Mesendoderm (in vitro differentiated cells): ENCODE results near the gene IQCH.

Source experiments
- DNase-seq: peaks from one replicate; pipeline ENCODE4 v3.0.0; 2013
- H2AK5ac ChIP-seq: 2 replicates; pipeline ENCODE4 v1.6.1; 2013; ENCODE audit warnings: low read length, inconsistent platforms
- H2BK120ac ChIP-seq: 2 replicates; pipeline ENCODE4 v1.6.1; 2013; ENCODE audit warnings: low read depth, mild to moderate bottlenecking, low read length, moderate library complexity, mixed read lengths
- H2BK15ac ChIP-seq: replicated peaks from 2 replicates; pipeline ENCODE4 v1.6.1; 2013; ENCODE audit warnings: low read depth, mild to moderate bottlenecking, moderate library complexity
- H2BK5ac ChIP-seq: 2 replicates; pipeline ENCODE4 v1.6.1; 2013; ENCODE audit warnings: low read length, inconsistent platforms
- H3K18ac ChIP-seq: 2 replicates; pipeline ENCODE4 v1.6.1; 2013; ENCODE audit warnings: mild to moderate bottlenecking, low read length, mixed read lengths
- H3K23ac ChIP-seq: one replicate; pipeline ENCODE4 v1.6.1; 2013; ENCODE audit warnings: low read length
- H3K27ac ChIP-seq: 2 replicates; pipeline ENCODE4 v1.5.1; 2013; ENCODE audit warnings: low read depth, mild to moderate bottlenecking, inconsistent platforms, low read length, moderate library complexity
- H3K27me3 ChIP-seq: 2 replicates; pipeline ENCODE4 v1.6.1; 2013; ENCODE audit warnings: low read length, control low read depth, mild to moderate bottlenecking, inconsistent platforms; ENCODE audit not compliant: insufficient read depth, poor library complexity
- H3K36me3 ChIP-seq: 2 replicates; pipeline ENCODE4 v1.6.1; 2013; ENCODE audit warnings: low read length, inconsistent platforms; ENCODE audit not compliant: control insufficient read depth, insufficient read depth
- H3K4ac ChIP-seq: one replicate; pipeline ENCODE4 v1.6.1; 2013; ENCODE audit warnings: low read depth, mild to moderate bottlenecking, low read length, moderate library complexity
- H3K4me1 ChIP-seq: 2 replicates; pipeline ENCODE4 v1.6.1; 2013; ENCODE audit warnings: low read depth, low read length, inconsistent platforms; ENCODE audit not compliant: control insufficient read depth
- H3K4me2 ChIP-seq: 2 replicates; pipeline ENCODE4 v1.6.1; 2013; ENCODE audit warnings: low read length
- H3K4me3 ChIP-seq: 2 replicates; pipeline ENCODE4 v1.5.1; 2013; ENCODE audit warnings: mild to moderate bottlenecking, low read length
- H3K56ac ChIP-seq: one replicate; pipeline ENCODE4 v1.6.1; 2013; ENCODE audit warnings: low read length
- H3K79me1 ChIP-seq: 2 replicates; pipeline ENCODE4 v1.6.1; 2013; ENCODE audit warnings: low read length, inconsistent platforms
- H3K79me2 ChIP-seq: 2 replicates; pipeline ENCODE4 v1.6.1; 2013; ENCODE audit warnings: mild to moderate bottlenecking, low read length; ENCODE audit not compliant: control insufficient read depth, insufficient read depth
- H3K9ac ChIP-seq: 2 replicates; pipeline ENCODE4 v1.6.1; 2013; ENCODE audit warnings: low read length, inconsistent platforms
- H4K5ac ChIP-seq: one replicate; pipeline ENCODE4 v1.6.1; 2013; ENCODE audit warnings: low read length
- H4K8ac ChIP-seq: one replicate; pipeline ENCODE4 v1.6.1; 2013; ENCODE audit warnings: low read depth, mild to moderate bottlenecking, control low read depth, low read length, moderate library complexity
- WGBS: extraction: QIAGEN DNeasy Blood & Tissue Kit; methylation state at CpG from one replicate; pipeline ENCODE4 v1.1.7; 2013; ENCODE audit warnings: low lambda C conversion rate, missing lambda C conversion rate; ENCODE audit not compliant: insufficient coverage; ENCODE audit errors: extremely low coverage; 5-methylcytosine and 5-hydroxymethylcytosine counted together

The IQCH gene

DNA sequence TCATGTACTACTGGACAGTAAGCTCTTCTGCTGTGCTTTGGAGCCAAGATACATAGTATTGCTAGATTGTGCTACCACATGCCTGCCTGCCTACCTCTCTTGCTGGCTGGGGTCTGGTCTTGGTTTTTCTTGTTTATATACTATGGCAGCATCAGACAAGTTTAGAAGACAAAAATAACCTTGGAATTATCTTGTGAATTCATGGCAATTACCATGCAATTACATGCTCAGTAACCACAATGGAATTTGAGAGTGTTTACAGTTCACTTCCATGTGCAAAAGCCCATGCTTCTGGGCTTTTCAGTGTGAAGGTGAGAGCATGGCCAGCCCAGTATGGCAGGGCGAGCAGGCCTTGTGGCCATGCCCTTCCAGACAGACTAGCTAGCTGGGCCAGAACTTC is 218.4 kb downstream of the IQCH start:
- no peak overlapping the region for H3K9ac ChIP-seq
- H4K8ac ChIP-seq = no peak overlapping the region
- no peaks in the 10 kb centered on the region for H3K79me2 ChIP-seq
- no peak overlapping the region for H3K27ac ChIP-seq
- H2BK5ac ChIP-seq = no peak overlapping the region
- no CpG with 5 or more reads among the region's 1 CpG for WGBS
- no peak overlapping the region for H2AK5ac ChIP-seq
- no peak overlapping the region for H3K4me3 ChIP-seq
- no peaks in the 10 kb centered on the region for H3K79me1 ChIP-seq
- no peak overlapping the region for H3K18ac ChIP-seq
- H3K56ac ChIP-seq = no peak overlapping the region
- H4K5ac ChIP-seq = no peak overlapping the region
- no peak overlapping the region for H2BK15ac ChIP-seq
- no peak overlapping the region for H2BK120ac ChIP-seq
- no peaks in the 10 kb centered on the region for H3K36me3 ChIP-seq
- H3K4ac ChIP-seq = no peak overlapping the region
- H3K4me1 ChIP-seq = peaks cover 2% of the 10 kb centered on the region
- H3K23ac ChIP-seq = no peak overlapping the region
- H3K27me3 ChIP-seq = no peaks in the 10 kb centered on the region
- DNase-seq = no peak
- no peak overlapping the region for H3K4me2 ChIP-seq

GRCh38 chr15:67474405-67475110 is 220.0 kb downstream of the IQCH start:
- Histone ChIP-seq H3K4me1 (peaks cover 2% of the 10 kb centered on the region), H2BK5ac (no peak overlapping the region), H3K79me2 (no peaks in the 10 kb centered on the region), H3K36me3 (no peaks in the 10 kb centered on the region), H2AK5ac (no peak overlapping the region), H3K4ac (no peak overlapping the region), H3K4me2 (no peak overlapping the region), H3K27ac (no peak overlapping the region), H2BK15ac (no peak overlapping the region), H4K8ac (no peak overlapping the region), H3K23ac (no peak overlapping the region), H3K56ac (no peak overlapping the region), H3K27me3 (no peaks in the 10 kb centered on the region), H3K18ac (no peak overlapping the region), H4K5ac (no peak overlapping the region), H2BK120ac (no peak overlapping the region), H3K9ac (no peak overlapping the region), H3K79me1 (no peaks in the 10 kb centered on the region), H3K4me3 (no peak overlapping the region)
- WGBS = no CpG with 5 or more reads among the region's 5 CpGs
- DNase-seq = peak; percentile 73

GRCh38 chr15:67479781-67480505 is 225.4 kb downstream of the IQCH start:
- H3K27me3 ChIP-seq = no peaks in the 10 kb centered on the region
- no peak overlapping the region for H4K5ac ChIP-seq
- H3K79me2 ChIP-seq = no peaks in the 10 kb centered on the region
- no peak for DNase-seq
- no peak overlapping the region for H2BK5ac ChIP-seq
- no peak overlapping the region for H3K4me3 ChIP-seq
- no peak overlapping the region for H4K8ac ChIP-seq
- H3K4me2 ChIP-seq = no peak overlapping the region
- no peak overlapping the region for H3K18ac ChIP-seq
- H3K23ac ChIP-seq = no peak overlapping the region
- H3K56ac ChIP-seq = no peak overlapping the region
- no peak overlapping the region for H2BK120ac ChIP-seq
- no peak overlapping the region for H2AK5ac ChIP-seq
- H3K4me1 ChIP-seq = no peaks in the 10 kb centered on the region
- H3K36me3 ChIP-seq = no peaks in the 10 kb centered on the region
- no peak overlapping the region for H2BK15ac ChIP-seq
- no peak overlapping the region for H3K9ac ChIP-seq
- no peak overlapping the region for H3K4ac ChIP-seq
- no peaks in the 10 kb centered on the region for H3K79me1 ChIP-seq
- H3K27ac ChIP-seq = no peak overlapping the region
- WGBS = no CpG with 5 or more reads among the region's 5 CpGs

DNA sequence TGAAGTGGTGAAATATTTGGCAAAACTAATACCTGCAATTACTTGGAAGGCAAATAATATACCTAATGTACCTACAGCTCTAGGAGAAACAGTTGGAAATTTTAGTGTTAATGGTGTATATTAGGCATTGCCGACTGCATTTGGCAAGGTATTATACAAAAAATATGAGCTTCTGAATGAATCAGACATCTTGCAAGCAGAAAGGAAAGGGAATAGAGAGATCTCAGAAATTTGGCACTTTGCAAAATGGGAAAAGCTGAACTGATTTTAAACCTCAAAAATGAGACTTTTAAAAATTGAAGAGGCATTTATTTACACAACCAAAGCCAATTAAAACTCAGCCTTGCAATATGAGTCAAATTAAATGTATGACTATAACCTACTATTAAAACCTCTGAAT is 226.2 kb downstream of the IQCH start:
- Histone ChIP-seq H3K4me3 (no peak overlapping the region), H2BK120ac (no peak overlapping the region), H3K27me3 (no peaks in the 10 kb centered on the region), H3K4me2 (no peak overlapping the region), H4K5ac (no peak overlapping the region), H3K36me3 (no peaks in the 10 kb centered on the region), H3K79me2 (no peaks in the 10 kb centered on the region), H3K18ac (no peak overlapping the region), H2BK15ac (no peak overlapping the region), H3K4ac (no peak overlapping the region), H3K9ac (no peak overlapping the region), H4K8ac (no peak overlapping the region), H3K23ac (no peak overlapping the region), H3K4me1 (no peaks in the 10 kb centered on the region), H3K56ac (no peak overlapping the region), H3K27ac (no peak overlapping the region), H2BK5ac (no peak overlapping the region), H2AK5ac (no peak overlapping the region), H3K79me1 (no peaks in the 10 kb centered on the region)
- WGBS = no CpG with 5 or more reads among the region's 1 CpG
- DNase-seq = no peak

- Histone ChIP-seq H2BK15ac (no peak overlapping the region), H3K56ac (no peak overlapping the region), H3K4me2 (no peak overlapping the region), H3K79me1 (no peaks in the 10 kb centered on the region), H2BK120ac (no peak overlapping the region), H3K4ac (no peak overlapping the region), H3K79me2 (no peaks in the 10 kb centered on the region), H3K36me3 (no peaks in the 10 kb centered on the region), H3K27me3 (no peaks in the 10 kb centered on the region), H3K23ac (no peak overlapping the region), H3K4me1 (no peaks in the 10 kb centered on the region), H3K18ac (no peak overlapping the region), H3K4me3 (no peak overlapping the region), H4K5ac (no peak overlapping the region), H3K9ac (no peak overlapping the region), H2BK5ac (no peak overlapping the region), H2AK5ac (no peak overlapping the region), H3K27ac (no peak overlapping the region), H4K8ac (no peak overlapping the region)
- no CpG with 5 or more reads among the region's 2 CpGs for WGBS
- no peak for DNase-seq
These were observed 227.1 kb downstream of the IQCH start for GRCh38 chr15:67481680-67482079.
